K562 (cell line): ENCODE results near the gene PRKAA2.

Experiments
- CREB1 ChIP-seq, 2 experiments: sonication (generic) in 1 of 2; formaldehyde crosslinking in 1 of 2; IDR thresholded peaks; 2 replicates each; pipeline versions ENCODE4 v1.6.1 to v1.8.0; 2012 to 2022; ENCODE audit warnings: inconsistent platforms in 1 of 2, mild to moderate bottlenecking in 1 of 2, missing genetic modification reagents in 1 of 2, moderate library complexity in 1 of 2
- EP300 ChIP-seq: IDR thresholded peaks from 2 replicates; pipeline ENCODE4 v1.6.1; 2012; ENCODE audit warnings: low read length, improper control_type of control experiment
- POLR2A ChIP-seq: fragments of 450-650 bp; conservative IDR thresholded peaks from 2 replicates; pipeline ENCODE4 v1.6.1; 2016
- POLR2AphosphoS5 ChIP-seq: IDR thresholded peaks from 2 replicates; pipeline ENCODE4 v1.6.1; 2011; ENCODE audit warnings: mild to moderate bottlenecking, low read depth, low read length, moderate library complexity; ENCODE audit not compliant: control insufficient read depth, insufficient read depth
- RAD21 ChIP-seq, 2 experiments: fragments of 250-450 bp in 1 of 2; fragments of 450-650 bp in 1 of 2; sonication (Bioruptor Pico) in 1 of 2; formaldehyde crosslinking in 1 of 2; IDR thresholded peaks in 1 of 2; conservative IDR thresholded peaks in 1 of 2; 2 replicates each; pipeline versions ENCODE4 v1.4.0 to v1.8.0; 2020 to 2022; ENCODE audit warnings: mild to moderate bottlenecking in 2 of 2, moderate library complexity in 1 of 2
- SPI1 ChIP-seq: IDR thresholded peaks from 2 replicates; pipeline ENCODE4 v1.6.1; 2011; ENCODE audit warnings: low read depth, low read length, control low read depth, borderline replicate concordance
- ZNF76 ChIP-seq: fragments of 250-450 bp; sonication (Bioruptor Pico); IDR thresholded peaks from 2 replicates; pipeline ENCODE4 v1.4.0; 2020; ENCODE audit warnings: mild to moderate bottlenecking, moderate library complexity, borderline replicate concordance
- TF ChIP-seq, protein P1 (sequence below): fragments of 450-650 bp; formaldehyde crosslinking; IDR thresholded peaks from 2 replicates; pipeline ENCODE4 v1.4.0; 2022; ENCODE audit warnings: mild to moderate bottlenecking, moderate library complexity

DNA sequence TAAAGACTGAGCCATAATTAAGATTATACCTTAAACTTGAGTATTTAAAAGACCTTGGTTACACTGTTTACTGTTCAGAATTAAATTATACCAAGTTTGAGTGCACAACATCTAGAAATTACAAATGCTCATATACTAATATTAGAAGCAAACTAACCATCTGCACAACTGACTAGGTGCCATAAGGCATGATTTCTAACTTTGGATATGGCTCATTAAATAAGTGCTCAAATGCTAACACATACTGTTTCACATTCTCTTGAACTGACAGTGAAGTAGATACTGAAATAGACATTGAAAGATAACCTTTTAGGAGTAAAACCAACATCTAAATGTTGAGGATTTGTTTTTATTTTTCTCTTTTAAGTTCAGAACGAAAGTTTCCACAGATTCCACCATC lies 74.1 kb downstream of the PRKAA2 start:
- TF ChIP-seq SPI1 (no peak), POLR2A (no peak), RAD21 (CRISPR knock-in tag; conservative IDR thresholded peaks at IDR 0.05 in 1 of 2, IDR thresholded peaks at IDR 0.05 in 1 of 2) (no peak), POLR2AphosphoS5 (no peak), EP300 (no peak), CREB1 (IDR thresholded peaks at IDR 0.05) (no peak), CREB1 (CRISPR knock-in tag; IDR thresholded peaks at IDR 0.05) (no peak), ZNF76 (CRISPR knock-in tag) (no peak)
- TF ChIP-seq, protein P1, sequence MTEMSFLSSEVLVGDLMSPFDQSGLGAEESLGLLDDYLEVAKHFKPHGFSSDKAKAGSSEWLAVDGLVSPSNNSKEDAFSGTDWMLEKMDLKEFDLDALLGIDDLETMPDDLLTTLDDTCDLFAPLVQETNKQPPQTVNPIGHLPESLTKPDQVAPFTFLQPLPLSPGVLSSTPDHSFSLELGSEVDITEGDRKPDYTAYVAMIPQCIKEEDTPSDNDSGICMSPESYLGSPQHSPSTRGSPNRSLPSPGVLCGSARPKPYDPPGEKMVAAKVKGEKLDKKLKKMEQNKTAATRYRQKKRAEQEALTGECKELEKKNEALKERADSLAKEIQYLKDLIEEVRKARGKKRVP (CRISPR knock-in tag), result no peak
